GM21825 (cell line): ENCODE measurements around the gene BCL2L14.

Experiments
- ATAC-seq: cut with Tn5 transposase; IDR thresholded peaks from one replicate; pipeline ENCODE4 v1.9.1; 2021; ENCODE audit warnings: mild to moderate bottlenecking, moderate library complexity; ENCODE audit not compliant: unreplicated experiment

The BCL2L14 gene

DNA sequence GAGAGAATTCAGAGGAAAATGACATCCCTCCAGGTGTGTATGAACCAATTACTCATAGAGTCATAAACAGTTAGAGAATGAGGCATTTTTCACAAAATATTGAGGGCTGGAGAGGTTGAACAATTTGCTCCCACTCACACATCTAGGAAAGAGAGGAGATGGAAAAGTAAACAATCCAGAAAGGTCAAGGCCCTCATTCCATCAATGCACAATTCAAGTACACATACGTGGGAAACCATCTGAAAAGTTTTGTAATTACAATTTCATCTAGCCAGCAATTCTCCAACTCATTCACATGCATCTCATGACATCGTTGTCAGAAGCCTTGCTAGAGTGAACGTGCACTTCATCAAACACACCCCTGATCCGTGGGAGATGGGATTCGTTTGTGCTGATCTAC lies 15.7 kb upstream of the BCL2L14 start:
- ATAC-seq: no peak

DNA sequence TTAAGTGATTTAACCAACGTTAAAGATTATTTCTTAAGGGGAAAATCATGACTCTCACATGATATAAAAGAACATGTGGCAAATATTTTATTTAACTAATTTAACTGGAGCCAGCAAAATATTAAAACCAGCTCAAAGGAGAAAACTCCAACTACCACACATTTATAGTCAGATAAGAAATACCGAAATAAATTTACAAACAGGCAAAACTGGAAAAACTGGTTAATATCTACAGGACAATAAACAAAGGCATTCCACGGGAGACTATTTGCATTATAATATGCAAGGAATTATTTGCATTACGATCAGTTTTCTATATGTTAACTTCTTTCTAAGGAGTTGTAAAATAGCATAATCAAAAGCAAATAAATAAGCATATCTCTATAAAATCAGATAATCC lies 13.8 kb upstream of the BCL2L14 start:
- no peak for ATAC-seq

DNA sequence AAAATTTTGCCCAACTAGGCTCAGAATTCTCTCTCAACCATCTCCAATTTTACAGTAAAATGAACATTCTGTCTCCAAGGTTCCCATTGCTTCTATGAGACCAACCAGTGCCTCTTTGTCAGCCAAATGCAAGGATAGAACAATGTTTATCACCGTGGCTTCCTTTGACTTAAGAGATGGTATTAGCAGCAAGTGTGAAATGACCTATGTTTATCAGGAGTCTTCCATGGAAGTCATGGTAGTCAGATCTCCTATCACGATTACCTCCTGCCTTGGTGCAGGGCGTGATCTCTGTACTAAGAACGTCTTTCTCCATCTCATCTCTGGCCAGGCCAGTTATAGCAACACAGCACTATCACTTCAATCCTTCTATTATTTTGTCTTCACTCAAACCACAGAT lies 6.1 kb upstream of the BCL2L14 start:
- ATAC-seq: no peak

DNA sequence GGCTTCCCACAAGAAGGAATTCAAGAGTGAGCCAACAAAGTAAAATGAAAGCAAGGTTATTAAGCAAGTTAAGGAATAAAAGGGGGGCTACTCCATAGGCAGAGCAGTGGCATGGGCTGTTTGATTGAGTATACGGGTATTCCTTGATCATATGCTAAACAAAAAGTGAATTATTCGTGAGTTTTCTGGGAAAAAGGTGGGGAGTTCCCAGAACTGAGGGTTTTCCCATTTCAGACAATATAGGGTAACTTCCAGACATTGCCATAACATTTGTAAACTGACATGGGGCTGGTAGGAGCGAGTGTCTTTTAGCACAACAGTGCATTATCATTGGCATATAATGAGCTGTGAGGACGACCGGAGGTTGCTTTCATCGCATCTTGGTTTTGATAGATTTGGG lies 2.0 kb upstream of the BCL2L14 start:
- ATAC-seq: no peak

DNA sequence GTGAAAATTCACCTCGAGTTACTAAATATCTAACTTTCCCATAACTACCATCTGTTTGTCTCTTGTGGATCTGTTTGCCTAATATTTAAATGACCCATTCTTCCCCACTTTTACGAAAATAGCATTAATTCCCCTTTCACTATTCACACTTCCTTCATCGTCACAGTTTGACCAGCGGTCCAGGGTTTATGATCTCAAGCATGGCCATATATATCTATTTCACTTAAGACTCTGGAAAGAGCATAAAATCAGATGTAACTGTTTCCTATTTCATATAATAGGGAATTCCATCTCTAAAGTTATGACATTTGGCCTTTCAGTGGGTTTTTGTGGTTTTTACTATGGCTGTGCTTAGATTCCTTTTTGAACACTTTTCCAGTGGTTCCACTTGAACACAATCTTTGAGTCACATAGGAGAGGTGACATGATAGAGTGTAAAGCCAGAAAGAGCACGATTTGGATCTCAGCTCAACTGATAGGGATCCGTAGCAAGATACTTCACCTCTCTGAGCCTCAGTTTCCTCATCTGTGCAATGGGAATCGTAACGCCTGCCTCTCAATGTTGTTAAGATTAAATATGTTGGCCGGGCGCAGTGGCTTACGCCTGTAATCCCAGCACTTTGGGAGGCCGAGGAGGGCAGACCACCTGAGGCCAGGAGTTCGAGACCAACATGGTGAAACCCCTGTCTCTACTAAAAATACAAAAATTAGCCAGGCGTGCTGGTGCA lies 754 bp upstream of the BCL2L14 start:
- ATAC-seq: no peak

DNA sequence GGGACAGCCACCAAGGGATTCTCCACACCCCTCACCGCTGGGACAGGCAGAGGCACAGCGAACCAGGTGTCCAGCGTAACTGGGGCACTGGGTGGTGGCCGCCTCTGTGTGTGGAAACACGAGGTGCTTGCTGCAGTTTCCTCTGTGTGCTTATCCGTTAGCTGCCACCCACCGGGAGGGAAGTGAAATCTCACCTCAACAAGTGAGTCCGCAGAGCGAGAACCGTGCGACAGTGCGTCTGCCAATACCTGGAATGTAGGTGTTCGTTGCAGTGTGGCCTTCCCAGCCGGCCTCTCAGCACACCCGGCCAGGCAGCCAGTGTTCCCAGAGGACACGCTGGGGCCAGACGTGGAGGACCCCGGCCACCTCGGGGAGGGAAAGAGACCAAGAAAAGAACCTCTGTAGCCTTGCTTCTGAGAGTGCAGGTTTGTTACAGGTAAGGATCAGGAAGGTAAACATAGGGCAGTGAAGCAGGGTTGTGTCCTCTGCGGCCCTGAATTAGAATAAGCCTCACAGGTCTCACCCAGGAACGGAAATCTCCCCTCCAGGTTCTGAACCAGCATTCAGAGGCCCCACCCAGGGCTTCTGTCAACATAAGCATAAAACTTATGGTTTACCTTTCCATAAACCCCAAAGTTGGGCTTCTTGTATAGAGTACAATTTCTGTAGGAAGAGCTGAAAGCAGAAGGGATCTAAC lies 1.5 kb downstream of the BCL2L14 start:
- no peak for ATAC-seq

DNA sequence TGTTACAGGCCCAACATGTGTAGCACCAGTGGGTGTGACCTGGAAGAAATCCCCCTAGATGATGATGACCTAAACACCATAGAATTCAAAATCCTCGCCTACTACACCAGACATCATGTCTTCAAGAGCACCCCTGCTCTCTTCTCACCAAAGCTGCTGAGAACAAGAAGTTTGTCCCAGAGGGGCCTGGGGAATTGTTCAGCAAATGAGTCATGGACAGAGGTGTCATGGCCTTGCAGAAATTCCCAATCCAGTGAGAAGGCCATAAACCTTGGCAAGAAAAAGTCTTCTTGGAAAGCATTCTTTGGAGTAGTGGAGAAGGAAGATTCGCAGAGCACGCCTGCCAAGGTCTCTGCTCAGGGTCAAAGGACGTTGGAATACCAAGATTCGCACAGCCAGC lies 8.6 kb downstream of the BCL2L14 start:
- ATAC-seq: no peak

DNA sequence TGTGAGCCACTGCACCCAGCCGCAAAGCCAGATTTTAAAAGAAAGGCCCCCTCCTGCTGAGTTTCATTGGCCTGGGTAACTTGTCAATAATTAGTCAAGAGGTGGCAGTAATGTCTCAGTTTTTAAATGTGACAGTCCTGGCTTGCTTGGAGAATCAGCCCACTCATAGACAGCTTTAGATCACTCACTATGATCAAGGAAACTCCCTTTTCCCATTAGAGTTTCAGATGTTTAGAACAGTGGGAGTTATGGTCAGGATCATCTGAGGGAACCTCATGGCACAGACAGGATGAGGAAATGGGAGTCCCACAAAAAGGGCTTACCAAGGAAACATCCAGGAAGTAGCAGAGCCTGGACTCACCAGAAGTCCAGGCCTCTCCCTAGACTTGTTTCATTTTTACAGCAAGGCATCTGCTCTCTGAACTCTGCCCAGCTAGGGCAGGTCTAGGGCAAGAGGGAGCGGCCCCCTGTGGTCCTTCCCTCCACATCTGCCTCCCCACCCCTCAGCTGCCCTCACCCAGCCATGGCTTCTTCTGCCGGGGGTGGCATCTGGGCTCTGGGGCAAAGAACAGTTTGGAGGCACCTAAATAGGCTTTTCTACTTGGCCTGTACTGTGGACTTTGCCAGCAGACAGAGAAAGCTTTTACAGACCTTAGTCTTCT lies 11.2 kb downstream of the BCL2L14 start:
- ATAC-seq: no peak

DNA sequence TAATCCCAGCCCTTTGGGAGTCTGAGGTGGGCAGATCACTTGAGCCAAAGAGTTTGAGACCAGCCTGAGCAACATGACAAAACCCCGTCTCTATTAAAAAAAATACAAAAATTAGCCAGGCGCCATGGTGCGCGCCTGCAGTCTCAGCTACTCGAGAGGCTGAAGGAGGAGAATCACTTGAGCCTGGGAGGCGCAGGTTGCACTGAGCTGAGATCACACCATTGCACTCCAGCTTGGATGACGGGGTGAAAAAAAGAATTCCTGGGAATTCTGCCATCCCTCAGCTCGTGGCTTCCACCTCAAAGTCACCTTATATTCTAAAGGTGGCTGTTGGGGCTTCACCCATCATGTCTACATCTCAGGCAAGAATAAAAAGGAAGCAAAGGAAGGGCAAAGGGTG lies 12.9 kb downstream of the BCL2L14 start:
- ATAC-seq: no peak

DNA sequence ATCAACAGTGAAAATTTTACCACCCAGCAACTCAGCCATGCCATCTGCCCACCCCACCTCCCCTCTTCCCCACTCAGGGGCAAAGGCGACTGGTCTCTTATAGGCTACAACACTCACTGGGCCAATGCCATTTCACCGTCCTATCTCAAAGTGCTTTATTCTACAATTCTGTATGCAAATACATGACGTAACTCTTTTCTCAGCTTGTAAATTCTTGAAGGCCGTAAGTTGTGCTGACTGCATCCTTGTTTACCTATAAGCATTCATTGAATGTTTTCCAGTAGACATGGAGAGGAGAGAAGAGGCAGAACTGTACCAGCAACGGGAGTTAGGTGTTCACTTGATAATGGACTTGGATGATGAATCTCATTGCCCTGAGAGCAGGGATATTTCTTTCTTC lies 15.6 kb downstream of the BCL2L14 start:
- no peak for ATAC-seq

DNA sequence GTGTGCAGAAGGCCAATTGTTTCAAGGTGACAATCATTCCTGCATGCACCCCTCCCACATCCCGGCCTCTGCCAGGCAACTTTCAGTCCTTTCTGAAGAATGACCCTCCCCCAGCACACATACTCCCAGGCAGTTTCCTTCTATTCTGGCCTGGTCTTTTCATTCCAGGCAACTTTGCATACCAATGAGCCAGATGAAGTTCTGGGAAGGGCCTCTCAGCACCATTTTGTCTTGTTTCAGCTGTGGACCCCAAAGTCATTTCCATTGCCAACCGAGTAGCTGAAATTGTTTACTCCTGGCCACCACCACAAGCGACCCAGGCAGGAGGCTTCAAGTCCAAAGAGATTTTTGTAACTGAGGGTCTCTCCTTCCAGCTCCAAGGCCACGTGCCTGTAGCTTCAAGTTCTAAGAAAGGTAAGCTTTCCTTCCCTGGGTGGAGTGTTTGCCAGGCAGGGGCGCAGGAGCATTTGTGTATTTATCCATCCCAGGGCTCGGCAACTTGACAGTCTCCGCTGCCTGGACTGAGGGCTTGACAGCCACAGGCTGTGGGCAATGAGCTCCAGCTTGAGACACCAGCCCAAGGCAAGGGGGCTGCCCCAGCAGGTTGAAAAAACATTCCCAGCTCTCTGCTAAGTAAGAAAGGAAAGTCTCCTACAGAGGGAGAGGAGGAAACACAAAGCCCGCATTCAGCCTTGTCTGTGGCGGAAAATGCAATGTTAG lies 16.4 kb downstream of the BCL2L14 start:
- ATAC-seq: no peak

DNA sequence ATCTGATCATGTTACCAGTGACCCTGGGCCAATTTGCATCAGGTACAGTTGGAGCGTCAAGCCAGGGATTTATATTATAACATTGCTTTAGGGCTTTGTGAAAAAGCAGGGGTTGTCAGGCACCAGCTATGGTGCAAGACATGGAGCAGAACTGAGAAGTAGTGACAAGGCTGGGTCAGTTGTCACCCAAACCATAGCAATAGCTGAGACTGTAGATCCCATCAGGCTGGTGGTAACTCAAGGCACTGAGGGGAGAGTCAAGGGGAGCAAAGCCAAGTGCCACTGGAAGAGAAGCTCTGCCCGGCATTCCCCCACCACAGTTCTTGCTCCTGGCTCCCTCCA lies 16.9 kb downstream of the BCL2L14 start:
- no peak for ATAC-seq

DNA sequence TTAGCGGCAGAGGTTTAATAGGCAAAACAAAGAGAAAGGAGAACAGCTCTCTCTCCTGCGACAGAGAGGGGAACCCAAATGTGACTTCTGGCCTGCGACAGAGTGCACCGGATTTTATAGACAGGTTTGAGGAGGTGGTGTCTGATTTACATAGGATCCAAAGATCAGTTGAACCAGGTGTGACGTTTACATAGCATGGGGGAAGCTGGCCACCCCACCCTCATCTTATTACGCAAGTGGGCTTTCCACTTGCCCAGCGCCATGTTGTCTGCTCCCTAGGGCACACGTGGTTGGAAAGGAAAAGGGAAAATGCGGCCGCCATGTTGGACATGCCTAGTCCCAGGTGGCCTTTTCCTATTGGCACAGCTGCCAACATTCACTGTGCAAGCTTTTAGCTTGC lies 17.4 kb downstream of the BCL2L14 start:
- no peak for ATAC-seq

DNA sequence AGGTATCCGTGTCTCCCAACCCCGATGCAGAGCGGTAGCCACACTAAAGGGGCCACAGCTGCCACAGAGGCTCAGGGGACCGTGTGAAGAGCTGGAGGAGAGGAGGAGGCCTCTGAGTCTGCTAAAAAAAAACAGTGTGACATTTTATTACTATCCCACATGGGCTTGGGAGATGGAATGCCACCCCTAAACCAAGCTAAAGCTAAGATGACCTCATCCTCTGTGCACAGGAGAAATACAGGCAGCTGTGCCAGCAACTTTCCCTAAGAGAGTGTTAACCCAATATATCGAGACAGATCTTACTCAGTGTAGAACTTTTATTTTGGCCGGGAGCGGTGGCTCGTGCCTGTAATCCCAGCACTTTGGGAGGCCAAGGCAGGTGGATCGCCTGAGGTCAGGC lies 18.0 kb downstream of the BCL2L14 start:
- ATAC-seq: no peak

DNA sequence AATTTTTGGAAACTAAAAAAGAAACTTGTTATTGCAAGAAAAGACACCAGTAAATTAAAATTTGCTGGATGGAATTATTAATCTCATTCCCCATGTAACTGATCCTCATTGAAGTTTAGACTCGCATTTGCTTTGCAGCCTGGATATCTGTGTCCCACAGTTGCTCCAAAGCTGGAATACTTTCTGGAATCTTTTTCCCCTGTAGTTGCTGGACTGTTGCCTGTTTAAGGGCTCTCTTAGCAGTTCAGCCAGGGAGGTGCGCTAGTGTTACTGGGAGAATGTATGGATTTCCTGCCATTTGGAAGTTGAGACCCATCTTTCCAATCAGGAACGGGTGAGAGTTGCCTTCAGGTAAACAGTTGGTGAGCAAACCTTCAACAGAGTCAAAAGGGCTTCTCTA lies 20.3 kb downstream of the BCL2L14 start:
- no peak for ATAC-seq

DNA sequence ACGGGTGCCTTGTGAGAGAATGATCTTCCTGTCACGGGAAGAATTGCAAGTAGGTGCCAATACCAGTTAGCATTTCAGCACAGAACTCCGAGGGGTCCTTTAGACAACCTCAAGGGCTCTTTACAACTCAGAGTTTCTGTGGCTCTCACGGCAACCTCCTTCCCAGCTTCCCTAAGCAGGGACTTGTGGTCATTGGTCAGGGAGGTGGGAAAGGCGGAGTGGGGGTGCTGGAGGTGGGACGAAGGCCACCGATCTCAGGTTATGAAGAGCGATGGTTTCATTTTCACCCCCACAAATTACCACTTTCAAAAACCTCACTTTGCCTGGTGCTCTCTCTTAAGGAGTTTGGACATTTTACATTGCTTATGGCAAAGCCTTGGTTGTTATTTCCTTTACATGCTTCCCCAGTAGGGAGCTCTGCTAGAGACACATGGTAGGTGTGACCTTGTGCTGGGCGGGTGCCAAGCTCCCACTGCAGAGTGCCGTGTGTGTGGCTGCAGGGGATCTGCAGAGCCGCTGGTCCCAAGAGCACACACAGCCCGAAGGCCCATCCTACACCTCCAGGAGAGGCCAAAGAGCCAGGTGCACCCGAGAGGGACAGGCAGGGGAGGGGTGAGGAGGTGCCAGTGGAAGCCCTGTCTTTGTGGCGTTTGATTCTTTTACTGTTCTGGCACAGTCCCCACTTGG lies 21.4 kb downstream of the BCL2L14 start:
- no peak for ATAC-seq

DNA sequence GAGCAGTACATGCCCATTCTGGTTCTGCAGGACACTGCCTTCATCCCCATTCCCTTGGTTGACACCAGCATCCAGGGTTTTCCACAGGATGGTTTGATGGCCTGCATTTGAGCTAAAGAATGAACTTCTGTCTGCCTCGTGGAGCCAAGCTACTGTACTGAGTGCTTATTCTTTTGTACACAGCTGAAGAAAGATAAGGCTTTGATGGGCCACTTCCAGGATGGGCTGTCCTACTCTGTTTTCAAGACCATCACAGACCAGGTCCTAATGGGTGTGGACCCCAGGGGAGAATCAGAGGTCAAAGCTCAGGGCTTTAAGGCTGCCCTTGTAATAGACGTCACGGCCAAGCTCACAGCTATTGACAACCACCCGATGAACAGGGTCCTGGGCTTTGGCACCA lies 23.7 kb downstream of the BCL2L14 start:
- ATAC-seq: no peak

DNA sequence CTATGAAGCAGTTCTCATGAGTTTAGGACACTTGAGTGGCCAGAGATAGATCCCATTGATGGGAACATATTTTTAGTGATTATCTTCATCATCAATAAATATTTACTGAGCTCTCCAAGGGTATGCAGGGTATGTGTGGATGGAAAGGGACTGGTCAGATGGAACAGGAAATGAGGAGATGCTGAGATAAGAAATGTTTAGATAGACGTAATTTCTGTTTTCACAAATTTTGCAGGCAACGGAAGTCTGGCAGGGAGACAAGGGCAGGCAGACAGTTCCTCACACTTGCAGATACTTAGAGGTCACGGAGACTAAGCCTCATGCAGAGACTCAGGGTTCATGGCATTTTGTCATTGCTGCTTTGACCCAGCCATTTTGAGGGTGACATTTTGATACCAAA lies 24.3 kb downstream of the BCL2L14 start:
- no peak for ATAC-seq

DNA sequence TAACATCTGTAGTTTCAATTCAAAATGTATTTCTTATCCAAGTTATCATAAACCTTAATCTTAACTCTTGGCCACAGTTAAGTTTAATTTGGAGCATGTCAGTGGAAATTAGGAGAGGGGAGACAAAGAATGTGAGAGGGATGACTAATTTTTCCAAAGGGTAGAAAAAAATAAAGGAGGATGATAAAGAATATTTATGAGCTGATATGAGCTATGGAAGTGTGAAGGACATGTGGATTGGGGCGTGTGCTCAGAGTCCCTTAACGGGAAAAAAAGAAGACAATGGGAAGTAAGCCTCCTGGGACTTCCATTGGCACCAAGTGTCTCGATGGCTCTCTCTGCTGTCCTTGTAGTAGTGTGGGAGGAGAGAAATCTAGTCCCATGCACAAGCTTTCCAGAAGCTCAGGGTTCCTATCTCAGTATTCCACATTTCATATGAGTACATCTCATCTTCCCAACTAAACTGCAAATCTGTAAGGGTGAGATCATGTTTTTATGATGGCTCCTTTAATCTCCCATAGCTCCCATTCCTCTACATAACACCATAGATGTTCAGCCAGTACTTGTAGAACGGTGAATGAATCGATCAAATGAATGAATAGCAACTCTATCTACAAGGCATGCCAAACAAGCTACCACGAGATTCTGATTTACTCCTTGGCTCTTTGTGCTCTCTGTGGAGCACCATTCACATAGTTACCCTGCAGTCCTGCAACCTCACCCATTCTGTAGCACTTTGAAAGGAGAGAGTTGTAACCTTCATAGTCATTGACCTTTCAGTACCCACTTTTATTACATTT lies 27.4 kb downstream of the BCL2L14 start:
- no peak for ATAC-seq

DNA sequence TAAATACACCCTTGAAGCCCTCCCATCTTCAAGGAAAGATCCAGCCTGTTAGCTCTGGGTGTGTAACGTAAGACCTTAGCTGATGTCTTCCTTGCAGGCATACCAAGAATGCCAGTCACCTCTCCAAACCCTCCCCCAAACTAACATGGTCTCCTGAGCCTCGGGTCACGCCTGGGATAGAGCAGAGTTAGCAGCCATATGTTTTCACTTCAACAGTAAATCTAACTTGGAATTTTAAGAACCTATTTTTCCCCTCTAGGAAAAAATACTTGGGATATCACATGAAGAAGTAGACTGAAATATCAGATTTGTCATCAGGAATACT lies 27.9 kb downstream of the BCL2L14 start:
- ATAC-seq: no peak

DNA sequence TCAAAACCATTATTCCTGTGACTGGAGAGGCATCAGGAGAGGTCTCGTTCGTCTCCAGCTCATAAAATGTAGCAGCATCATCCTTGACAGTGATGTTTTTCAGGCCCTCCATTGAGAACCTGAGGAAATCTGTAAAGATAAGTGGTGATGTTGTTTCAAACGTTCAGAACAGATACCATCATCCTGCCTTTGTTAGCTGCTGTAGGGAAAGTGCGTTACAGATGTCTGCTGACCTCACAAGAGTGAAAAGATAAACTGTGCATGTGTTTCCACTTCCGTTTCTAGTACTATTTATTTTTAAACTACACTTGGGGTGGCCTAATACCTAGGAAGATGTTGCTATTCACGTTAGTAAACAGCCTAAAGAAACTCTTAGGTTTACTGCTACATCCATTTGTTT lies 28.4 kb downstream of the BCL2L14 start:
- ATAC-seq: no peak
